AG04450 (cell line): ENCODE measurements around the gene KRTAP10-2. TPM values are rescaled to one million over a fixed set of nuclear protein-coding genes. Genes with fewer than 3 reads are reported as not detected.

Experiments used
- CTCF ChIA-PET: fragments of 300-600, 350-600 bp; formaldehyde crosslinking; extraction: SDS; loops from one replicate; lab custom pipeline; 2022; ENCODE audit warnings: antibody characterized with exemption, inconsistent platforms; lab: Charles Lee
- POLR2A ChIA-PET: fragments of 350-600 bp; formaldehyde crosslinking; extraction: SDS; loops from one replicate; lab custom pipeline; 2021; ENCODE audit warnings: antibody characterized with exemption, inconsistent platforms; lab: Yijun Ruan, JAX
- DNase-seq: peaks from one replicate; pipeline ENCODE4 v3.0.0-alpha.2; 2011; ENCODE audit warnings: low read depth, low spot score
- H3K27ac ChIP-seq: one replicate; pipeline ENCODE4 v1.5.1; 2012; ENCODE audit warnings: low read depth, low read length, control low read depth
- H3K27me3 ChIP-seq: one replicate; pipeline ENCODE4 v1.6.0; 2012; ENCODE audit warnings: low read length; ENCODE audit not compliant: control insufficient read depth, insufficient read depth
- H3K4me3 ChIP-seq: 2 replicates; pipeline ENCODE4 v1.5.1; 2011; ENCODE audit warnings: mild to moderate bottlenecking, low read depth, low read length, control low read depth
- H3K9me3 ChIP-seq: 2 replicates; pipeline ENCODE4 v1.5.1; 2012; ENCODE audit warnings: low read length; ENCODE audit not compliant: control insufficient read depth, insufficient read depth
- CTCF ChIP-seq: IDR thresholded peaks from 2 replicates; pipeline ENCODE4 v1.5.1; 2011; ENCODE audit warnings: low read depth, low read length, control low read depth, inconsistent platforms
- polyA plus RNA-seq: library from polyadenylated mRNA; depleted of rRNA; stranded (reverse); fragments of >200 nt; gene quantifications from 2 replicates; pipeline ENCODE4 v1.2.3, GENCODE V29; 2011

KRTAP10-2 gene
- polyA plus RNA-seq, 1 experiment, result not detected

- Histone ChIP-seq H3K27ac (no peak overlapping the region), H3K9me3 (no peaks in the 10 kb centered on the region; the same call in 1 of the 2 replicates), H3K27me3 (peaks cover 14% of the 10 kb centered on the region), H3K4me3 (no peak overlapping the region)
- ChIA-PET POLR2A (no interaction called here), CTCF (no interaction called here)
- TF ChIP-seq CTCF, result no peak
- no peak for DNase-seq
These were observed 44.9 kb upstream of the KRTAP10-2 start for GRCh38 chr21:44596068-44596725.

- Histone ChIP-seq H3K27ac (no peak overlapping the region), H3K27me3 (peaks cover 14% of the 10 kb centered on the region), H3K4me3 (no peak overlapping the region), H3K9me3 (no peaks in the 10 kb centered on the region; the same call in 1 of the 2 replicates)
- no peak for DNase-seq
- TF ChIP-seq CTCF, result no peak
- ChIA-PET POLR2A (no interaction called here), CTCF (no interaction called here)
These were observed 44.2 kb upstream of the KRTAP10-2 start for GRCh38 chr21:44595524-44595923.

GRCh38 chr21:44594406-44594916 lies 43.2 kb upstream of the KRTAP10-2 start:
- Histone ChIP-seq H3K9me3 (no peaks in the 10 kb centered on the region; the same call in 1 of the 2 replicates), H3K27ac (no peak overlapping the region), H3K4me3 (no peak overlapping the region), H3K27me3 (peaks cover 14% of the 10 kb centered on the region)
- TF ChIP-seq CTCF, result no peak
- ChIA-PET CTCF (no interaction called here), POLR2A (no interaction called here)
- no peak for DNase-seq

GRCh38 chr21:44593598-44594405 lies 42.5 kb upstream of the KRTAP10-2 start:
- no peak overlapping the region for H3K4me3 ChIP-seq
- no peaks in the 10 kb centered on the region; the same call in 1 of the 2 replicates for H3K9me3 ChIP-seq
- H3K27me3 ChIP-seq, result peaks cover 14% of the 10 kb centered on the region
- no peak for DNase-seq
- CTCF ChIA-PET, result no interaction called here
- POLR2A ChIA-PET, result no interaction called here
- no peak for TF ChIP-seq CTCF
- no peak overlapping the region for H3K27ac ChIP-seq
